Measurements from ENCODE around the gene NADSYN1. TPM values are rescaled to one million over a fixed set of nuclear protein-coding genes. Genes with fewer than 3 reads are reported as not detected.

Gene NADSYN1
- total RNA-seq, 4 donors from 2014 or later: 21.6 to 62.0 (median 41.8) TPM

GRCh38 chr11:71463331-71464211, 10.6 kb downstream of the NADSYN1 start:
- no peak for TF ChIP-seq POLR2AphosphoS5 (IDR thresholded peaks at IDR 0.05)
- TF ChIP-seq EP300 (IDR thresholded peaks at IDR 0.05): no peak
- no peak for TF ChIP-seq CTCF (IDR thresholded peaks at IDR 0.05)
- TF ChIP-seq POLR2A (IDR thresholded peaks at IDR 0.05): no peak
- 92% methylated on average over 6 of the region's 34 CpGs; no CpG with 5 or more reads in 1 of the 2 donors for WGBS, 2 donors (ENCODE audit: low coverage in 1 of 2)
- no peak for ATAC-seq
- Histone ChIP-seq H3K4me1 (no peaks in the 10 kb centered on the region), H3K27ac (no peak overlapping the region), H3K9me3 (no peaks in the 10 kb centered on the region), H3K36me3 (peaks cover 3 to 88% of the 10 kb centered on the region in 2 donors), H3K4me3 (no peak overlapping the region), H3K27me3 (no peaks in the 10 kb centered on the region)

- no peak for TF ChIP-seq CTCF (IDR thresholded peaks at IDR 0.05)
- TF ChIP-seq EP300 (IDR thresholded peaks at IDR 0.05): no peak
- no peak for TF ChIP-seq POLR2A (IDR thresholded peaks at IDR 0.05)
- TF ChIP-seq POLR2AphosphoS5 (IDR thresholded peaks at IDR 0.05): no peak
- Histone ChIP-seq H3K4me3 (no peak overlapping the region), H3K27ac (no peak overlapping the region), H3K27me3 (no peaks in the 10 kb centered on the region), H3K4me1 (no peaks in the 10 kb centered on the region), H3K9me3 (no peaks in the 10 kb centered on the region), H3K36me3 (peaks cover 0 to 73% of the 10 kb centered on the region in 2 donors)
- WGBS, 2 donors (ENCODE audit: low coverage in 1 of 2): 81 to 88% methylated on average over 4 of the region's 4 CpGs
- no peak for ATAC-seq
These were observed 12.1 kb downstream of the NADSYN1 start for GRCh38 chr11:71465054-71465453.

- ATAC-seq: no peak
These were observed 13.4 kb downstream of the NADSYN1 start for GRCh38 chr11:71466358-71466757.

GRCh38 chr11:71467164-71467563, 14.2 kb downstream of the NADSYN1 start:
- TF ChIP-seq CTCF (IDR thresholded peaks at IDR 0.05) (no peak), EP300 (IDR thresholded peaks at IDR 0.05) (no peak), POLR2A (IDR thresholded peaks at IDR 0.05) (no peak), POLR2AphosphoS5 (IDR thresholded peaks at IDR 0.05) (no peak)
- no peak overlapping the region for H3K27ac ChIP-seq
- no peak overlapping the region for H3K4me3 ChIP-seq
- no peaks in the 10 kb centered on the region for H3K4me1 ChIP-seq
- 68 to 89% methylated on average over 2 to 5 of the region's 6 CpGs for WGBS, 2 donors (ENCODE audit: low coverage in 1 of 2)
- H3K27me3 ChIP-seq: no peaks in the 10 kb centered on the region
- H3K36me3 ChIP-seq: peaks cover 0 to 67% of the 10 kb centered on the region in 2 donors
- H3K9me3 ChIP-seq: no peaks in the 10 kb centered on the region
- no peak for ATAC-seq

More at GRCh38 chr11:71466358-71466757, 13.4 kb downstream of the NADSYN1 start:
- Histone ChIP-seq H3K4me1 (no peaks in the 10 kb centered on the region), H3K27me3 (no peaks in the 10 kb centered on the region), H3K4me3 (no peak overlapping the region), H3K9me3 (no peaks in the 10 kb centered on the region), H3K27ac (no peak overlapping the region), H3K36me3 (peaks cover 0 to 67% of the 10 kb centered on the region in 2 donors)
- TF ChIP-seq EP300 (IDR thresholded peaks at IDR 0.05) (no peak), CTCF (IDR thresholded peaks at IDR 0.05) (no peak), POLR2AphosphoS5 (IDR thresholded peaks at IDR 0.05) (no peak), POLR2A (IDR thresholded peaks at IDR 0.05) (no peak)
- 72 to 91% methylated on average over 4 to 7 of the region's 9 CpGs for WGBS, 2 donors (ENCODE audit: low coverage in 1 of 2)

GRCh38 chr11:71470946-71471345, 17.9 kb downstream of the NADSYN1 start:
- Histone ChIP-seq H3K9me3 (no peaks in the 10 kb centered on the region), H3K36me3 (peaks cover 0 to 74% of the 10 kb centered on the region in 2 donors), H3K27me3 (no peaks in the 10 kb centered on the region), H3K27ac (no peak overlapping the region), H3K4me3 (no peak overlapping the region), H3K4me1 (no peaks in the 10 kb centered on the region)
- WGBS, 2 donors (ENCODE audit: low coverage in 1 of 2): 67% methylated on average over 6 of the region's 6 CpGs; no CpG with 5 or more reads in 1 of the 2 donors
- ATAC-seq: no peak
- TF ChIP-seq POLR2A (IDR thresholded peaks at IDR 0.05) (no peak), POLR2AphosphoS5 (IDR thresholded peaks at IDR 0.05) (no peak), EP300 (IDR thresholded peaks at IDR 0.05) (no peak), CTCF (IDR thresholded peaks at IDR 0.05) (no peak)

Data from gastroesophageal sphincter (tissue), 4 donors.